Activated CD8-positive, alpha-beta memory T cell treated with anti-CD3 and anti-CD28 coated beads for 1 hour (primary cell): Measurements from ENCODE around the gene ATP10A.

Experiments
- DNase-seq, 2 donors: peaks; one replicate each; pipeline ENCODE4 v3.0.0-alpha.2; 2020; ENCODE audit warnings: low read depth in 1 of 2; ENCODE audit errors: extremely low read depth in 1 of 2

The ATP10A gene

GRCh38 chr15:25688166-25688565 lies 175.0 kb downstream of the ATP10A start:
- DNase-seq, result no peak

- no peak for DNase-seq
These were observed 175.4 kb downstream of the ATP10A start for GRCh38 chr15:25687689-25688088.

- no peak for DNase-seq
These were observed 175.9 kb downstream of the ATP10A start for GRCh38 chr15:25687276-25687675.

- no peak for DNase-seq
These were observed 176.3 kb downstream of the ATP10A start for GRCh38 chr15:25686780-25687179.

GRCh38 chr15:25684521-25685431 lies 178.4 kb downstream of the ATP10A start:
- no peak for DNase-seq

- DNase-seq, result no peak
These were observed 179.2 kb downstream of the ATP10A start for GRCh38 chr15:25683911-25684310.

GRCh38 chr15:25683415-25683814 lies 179.7 kb downstream of the ATP10A start:
- DNase-seq, result no peak

GRCh38 chr15:25682340-25682739 lies 180.8 kb downstream of the ATP10A start:
- DNase-seq, result no peak

- DNase-seq, result no peak
These were observed 182.5 kb downstream of the ATP10A start for GRCh38 chr15:25680686-25681025.

- no peak for DNase-seq
These were observed 183.0 kb downstream of the ATP10A start for GRCh38 chr15:25679964-25680685.

- no peak for DNase-seq
These were observed 183.6 kb downstream of the ATP10A start for GRCh38 chr15:25679492-25679891.

GRCh38 chr15:25678500-25678855 lies 184.6 kb downstream of the ATP10A start:
- no peak for DNase-seq

GRCh38 chr15:25677719-25678499 lies 185.2 kb downstream of the ATP10A start:
- DNase-seq, result no peak

- no peak for DNase-seq
These were observed 187.1 kb downstream of the ATP10A start for GRCh38 chr15:25676070-25676469.

- no peak for DNase-seq
These were observed 187.7 kb downstream of the ATP10A start for GRCh38 chr15:25675396-25675795.

- DNase-seq, result no peak
These were observed 188.2 kb downstream of the ATP10A start for GRCh38 chr15:25674913-25675312.

- no peak for DNase-seq
These were observed 189.2 kb downstream of the ATP10A start for GRCh38 chr15:25673972-25674371.

GRCh38 chr15:25673351-25673750 lies 189.8 kb downstream of the ATP10A start:
- no peak for DNase-seq

GRCh38 chr15:25671132-25671531 lies 192.0 kb downstream of the ATP10A start:
- DNase-seq, result no peak

- DNase-seq, result no peak
These were observed 192.5 kb downstream of the ATP10A start for GRCh38 chr15:25670621-25671020.

GRCh38 chr15:25670025-25670554 lies 193.0 kb downstream of the ATP10A start:
- no peak for DNase-seq
